GM06990 (cell line): Measurements from ENCODE around the gene SERPINF2.
"Not testable (repeated sequence)": the region's sequence is repeated elsewhere in the genome, so short reads cannot be mapped to it uniquely, and the experiment has no call there.

ENCODE experiments used
- DNase-seq: peaks from one replicate; pipeline ENCODE4 v3.0.0-alpha.2; 2011; ENCODE audit not compliant: insufficient read length; ENCODE audit errors: extremely low read depth
- H3K27me3 ChIP-seq: replicated peaks from 2 replicates; pipeline ENCODE4 v1.6.0; 2011; ENCODE audit warnings: low read length; ENCODE audit not compliant: control insufficient read depth, insufficient read depth
- H3K36me3 ChIP-seq: 2 replicates; pipeline ENCODE4 v1.5.1; 2011; ENCODE audit warnings: low read length; ENCODE audit not compliant: control insufficient read depth, insufficient read depth
- H3K4me3 ChIP-seq: replicated peaks from 2 replicates; pipeline ENCODE4 v1.5.1; 2011; ENCODE audit warnings: low read depth, mild to moderate bottlenecking, control low read depth, low read length
- TF ChIP-seq, protein P1 (sequence below): IDR thresholded peaks from 2 replicates; pipeline ENCODE4 v1.5.1; 2011; ENCODE audit warnings: low read length, control low read depth, mild to moderate bottlenecking, inconsistent platforms; ENCODE audit not compliant: insufficient read depth, poor library complexity, severe bottlenecking

The SERPINF2 gene

DNA sequence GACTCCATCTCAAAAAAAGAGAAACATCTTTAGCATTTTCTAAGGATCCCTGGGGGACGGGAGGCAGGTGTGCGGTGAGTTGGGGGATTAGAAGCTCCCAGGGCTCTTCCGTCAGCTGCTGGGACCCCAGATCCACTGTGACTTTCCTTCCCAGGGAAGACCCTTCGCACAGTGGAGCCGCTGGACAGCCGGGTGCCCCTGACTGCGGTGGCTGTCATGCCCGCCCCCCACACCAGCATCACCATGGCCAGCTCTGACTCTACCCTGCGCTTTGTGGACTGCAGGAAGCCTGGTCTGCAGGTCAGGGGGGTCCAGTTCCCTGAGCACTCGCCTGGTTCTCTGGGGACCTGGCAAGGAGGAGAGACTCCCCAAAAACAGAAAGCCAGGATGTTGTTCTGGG is 7.3 kb upstream of the SERPINF2 start:
- Histone ChIP-seq H3K36me3 (peaks cover 13% of the 10 kb centered on the region), H3K27me3 (no peaks in the 10 kb centered on the region), H3K4me3 (no peak overlapping the region)
- DNase-seq: no peak
- TF ChIP-seq, protein P1, sequence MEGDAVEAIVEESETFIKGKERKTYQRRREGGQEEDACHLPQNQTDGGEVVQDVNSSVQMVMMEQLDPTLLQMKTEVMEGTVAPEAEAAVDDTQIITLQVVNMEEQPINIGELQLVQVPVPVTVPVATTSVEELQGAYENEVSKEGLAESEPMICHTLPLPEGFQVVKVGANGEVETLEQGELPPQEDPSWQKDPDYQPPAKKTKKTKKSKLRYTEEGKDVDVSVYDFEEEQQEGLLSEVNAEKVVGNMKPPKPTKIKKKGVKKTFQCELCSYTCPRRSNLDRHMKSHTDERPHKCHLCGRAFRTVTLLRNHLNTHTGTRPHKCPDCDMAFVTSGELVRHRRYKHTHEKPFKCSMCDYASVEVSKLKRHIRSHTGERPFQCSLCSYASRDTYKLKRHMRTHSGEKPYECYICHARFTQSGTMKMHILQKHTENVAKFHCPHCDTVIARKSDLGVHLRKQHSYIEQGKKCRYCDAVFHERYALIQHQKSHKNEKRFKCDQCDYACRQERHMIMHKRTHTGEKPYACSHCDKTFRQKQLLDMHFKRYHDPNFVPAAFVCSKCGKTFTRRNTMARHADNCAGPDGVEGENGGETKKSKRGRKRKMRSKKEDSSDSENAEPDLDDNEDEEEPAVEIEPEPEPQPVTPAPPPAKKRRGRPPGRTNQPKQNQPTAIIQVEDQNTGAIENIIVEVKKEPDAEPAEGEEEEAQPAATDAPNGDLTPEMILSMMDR: no peak

DNA sequence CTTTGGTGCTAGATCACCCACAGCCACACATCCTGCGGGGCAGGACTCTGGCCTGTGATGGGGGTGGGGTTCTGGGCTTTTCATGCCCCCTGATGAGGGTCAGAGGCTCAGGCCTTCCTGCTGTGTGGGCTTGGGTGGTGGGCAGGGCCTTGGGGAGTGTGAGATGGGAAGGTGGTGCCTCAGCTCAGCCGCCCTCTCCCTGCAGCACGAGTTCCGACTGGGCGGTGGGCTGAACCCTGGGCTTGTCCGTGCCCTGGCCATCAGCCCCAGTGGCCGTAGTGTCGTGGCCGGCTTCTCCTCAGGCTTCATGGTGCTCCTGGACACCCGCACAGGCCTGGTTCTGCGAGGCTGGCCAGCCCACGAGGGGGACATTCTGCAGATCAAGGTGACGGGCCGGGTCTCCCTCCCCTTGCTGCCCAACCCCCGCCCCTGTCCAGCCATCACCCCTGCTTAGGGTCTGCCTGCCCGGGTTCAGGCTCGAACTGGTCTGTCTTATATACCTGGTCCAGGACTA is 6.8 kb upstream of the SERPINF2 start:
- TF ChIP-seq, protein P1: no peak
- no peaks in the 10 kb centered on the region for H3K27me3 ChIP-seq
- peaks cover 13% of the 10 kb centered on the region for H3K36me3 ChIP-seq
- H3K4me3 ChIP-seq: no peak overlapping the region
- no peak for DNase-seq

DNA sequence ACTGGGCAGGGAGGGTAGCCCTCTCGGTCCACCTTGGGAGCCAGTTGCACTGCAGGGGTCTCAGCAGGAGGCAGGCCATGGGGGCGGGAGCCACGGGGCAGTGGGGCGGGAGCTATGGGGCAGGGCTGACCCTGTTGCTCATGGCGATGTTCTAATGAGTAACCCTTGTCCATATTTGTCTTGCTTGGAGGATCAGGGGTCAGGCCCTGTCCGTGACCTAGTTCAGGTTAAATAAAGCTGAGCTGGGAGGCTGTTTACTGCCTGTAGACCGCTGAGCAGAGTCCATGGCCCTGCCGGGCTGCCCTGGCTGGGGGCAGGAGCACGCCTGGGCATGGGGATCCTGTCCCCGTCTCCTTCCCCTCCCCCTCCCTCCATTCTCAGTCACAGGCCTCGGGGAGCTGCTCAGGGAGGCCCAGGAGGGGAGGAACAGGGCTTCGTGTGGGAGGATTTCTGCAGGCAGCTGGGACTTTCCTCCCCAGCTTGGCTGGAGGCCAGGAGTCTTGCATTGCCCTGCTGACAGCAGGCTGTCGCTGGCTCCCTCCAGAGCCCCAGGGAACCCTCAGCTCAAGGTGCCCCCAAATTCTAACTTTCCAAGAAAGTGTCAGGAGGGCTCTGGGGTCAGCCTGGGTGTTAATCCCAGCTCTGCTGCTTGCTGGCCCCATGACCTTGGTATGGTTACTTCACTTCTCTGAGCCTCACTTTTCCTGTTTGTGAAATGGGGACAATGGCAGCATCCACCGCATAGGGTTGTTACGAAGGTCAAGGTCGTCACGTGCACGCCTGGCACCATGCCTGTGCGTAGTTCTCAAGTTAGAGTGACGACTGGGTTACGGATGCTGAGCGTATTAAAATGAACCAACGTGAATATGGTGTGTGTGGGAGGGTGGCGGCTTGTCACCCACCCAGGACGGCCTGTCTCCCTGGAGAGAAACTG is 6.1 kb upstream of the SERPINF2 start:
- Histone ChIP-seq H3K4me3 (no peak overlapping the region), H3K36me3 (peaks cover 12% of the 10 kb centered on the region), H3K27me3 (no peaks in the 10 kb centered on the region)
- TF ChIP-seq, protein P1: no peak
- no peak for DNase-seq

DNA sequence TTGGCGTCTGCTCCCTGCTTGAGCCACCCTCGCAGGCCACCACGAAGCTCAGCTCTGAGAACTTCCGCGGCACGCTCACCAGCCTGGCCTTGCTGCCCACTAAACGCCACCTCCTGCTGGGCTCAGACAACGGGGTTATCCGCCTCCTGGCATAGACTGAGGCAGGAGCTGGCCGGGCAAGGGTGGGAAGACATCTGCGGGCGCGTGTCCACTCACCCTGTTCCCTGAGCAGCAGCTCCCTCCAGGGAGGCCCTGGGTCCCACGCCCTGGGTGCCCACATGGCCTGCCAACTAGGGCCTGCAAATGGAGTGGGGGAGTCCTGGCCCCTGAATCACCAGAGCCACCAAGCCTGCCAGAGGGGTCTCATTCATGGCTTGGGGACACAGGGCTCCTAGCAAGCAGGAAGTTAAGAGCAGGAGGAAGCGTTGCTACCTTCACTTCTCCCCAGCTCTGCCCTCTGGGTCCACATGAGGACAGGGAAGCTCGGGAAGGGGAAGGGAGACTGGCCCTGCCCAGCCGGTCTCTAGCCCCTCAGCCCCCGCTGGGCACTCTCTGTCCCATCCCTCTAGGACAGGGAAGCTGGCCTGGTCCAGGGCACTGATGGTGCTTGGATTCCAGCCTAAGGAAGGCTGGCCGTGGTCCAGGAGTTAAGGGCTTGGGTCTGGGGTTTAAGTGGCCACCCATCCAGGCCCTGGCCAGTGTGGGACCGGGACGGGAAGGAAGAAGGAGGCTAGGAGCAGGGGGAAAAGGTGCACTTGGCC is 5.0 kb upstream of the SERPINF2 start:
- Histone ChIP-seq H3K36me3 (peaks cover 12% of the 10 kb centered on the region), H3K27me3 (no peaks in the 10 kb centered on the region), H3K4me3 (no peak overlapping the region)
- no peak for DNase-seq
- TF ChIP-seq, protein P1: no peak

DNA sequence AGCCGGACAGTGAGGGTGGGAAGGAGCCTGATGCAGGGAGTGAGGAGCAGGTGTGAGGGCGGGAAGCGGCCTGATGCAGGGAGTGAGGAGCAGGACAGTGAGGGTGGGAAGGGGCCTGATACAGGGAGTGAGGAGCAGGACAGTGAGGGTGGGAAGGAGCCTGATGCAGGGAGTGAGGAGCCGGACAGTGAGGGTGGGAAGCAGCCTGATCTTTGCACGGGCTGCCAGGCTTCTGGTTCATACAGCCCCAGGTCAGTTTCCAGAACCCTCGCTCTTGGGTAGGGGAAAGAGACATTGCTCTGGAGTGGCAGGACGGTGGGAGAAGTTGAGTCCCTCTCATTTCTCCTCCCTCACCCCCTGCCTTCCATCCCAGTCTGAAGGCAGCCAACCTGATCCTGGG is 772 bp upstream of the SERPINF2 start:
- not testable (repeated sequence) for H3K4me3 ChIP-seq, H3K27me3 ChIP-seq, DNase-seq, H3K36me3 ChIP-seq

DNA sequence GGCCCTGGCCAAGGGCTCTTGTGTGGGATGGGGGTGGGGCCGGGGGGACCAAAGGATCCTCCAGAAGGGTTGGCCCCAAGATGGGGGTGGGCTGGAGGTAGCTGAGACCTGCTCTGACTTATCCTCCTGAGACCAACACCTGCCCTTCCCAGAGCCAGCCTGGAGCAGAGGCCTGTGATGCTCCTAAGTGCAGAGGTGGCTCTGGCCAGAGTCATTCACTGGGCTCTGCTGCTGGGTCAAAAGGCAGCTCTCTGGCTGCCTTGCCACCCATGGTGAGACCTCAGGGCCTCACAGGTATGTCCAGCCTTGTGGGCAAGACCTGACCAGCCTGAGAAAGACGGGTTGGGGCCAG is 393 bp downstream of the SERPINF2 start:
- no peaks in the 10 kb centered on the region for H3K27me3 ChIP-seq
- TF ChIP-seq, protein P1: no peak
- 0 out of 2 replicates have a peak, but pooled peaks cover under 1% of the 10 kb centered on the region for H3K36me3 ChIP-seq
- no peak for DNase-seq
- H3K4me3 ChIP-seq: no peak overlapping the region
